Liver (tissue), 9 donors: Measurements from ENCODE around the gene CADPS. TPM values are rescaled to one million over a fixed set of nuclear protein-coding genes. Genes with fewer than 3 reads are reported as not detected.

Experiments used
- DNase-seq: peaks from one replicate; pipeline ENCODE4 v3.0.0-alpha.2; 2017; ENCODE audit warnings: low spot score
- H3K27ac ChIP-seq, 2 donors: one replicate each; pipeline ENCODE4 v1.7.0; 2013; ENCODE audit warnings: inconsistent platforms in 2 of 2, low read length in 2 of 2, control low read depth in 1 of 2, low read depth in 1 of 2, mild to moderate bottlenecking in 1 of 2
- H3K27me3 ChIP-seq, 4 donors: one replicate each; pipeline versions ENCODE4 v1.6.1 to v1.7.0; 2013; ENCODE audit warnings: low read length in 3 of 4, inconsistent platforms in 1 of 4, mild to moderate bottlenecking in 1 of 4, moderate library complexity in 1 of 4; ENCODE audit not compliant: control insufficient read depth in 4 of 4, insufficient read depth in 4 of 4
- H3K36me3 ChIP-seq, 4 donors: one replicate each; pipeline versions ENCODE4 v1.6.1 to v1.7.0; 2013; ENCODE audit warnings: low read length in 3 of 4, mild to moderate bottlenecking in 3 of 4, low read depth in 1 of 4, moderate library complexity in 1 of 4; ENCODE audit not compliant: control insufficient read depth in 4 of 4, insufficient read depth in 3 of 4
- H3K4me1 ChIP-seq, 4 donors: one replicate each; pipeline versions ENCODE4 v1.6.1 to v1.7.0; 2013; ENCODE audit warnings: low read length in 3 of 4, mild to moderate bottlenecking in 3 of 4, moderate library complexity in 1 of 4; ENCODE audit not compliant: control insufficient read depth in 4 of 4, insufficient read depth in 4 of 4
- H3K4me3 ChIP-seq, 3 donors: one replicate each; pipeline versions ENCODE4 v1.6.1 to v1.7.0; 2013; ENCODE audit warnings: low read length in 3 of 3, control low read depth in 1 of 3, low read depth in 1 of 3, mild to moderate bottlenecking in 1 of 3
- H3K9ac ChIP-seq, 2 donors: one replicate each; pipeline ENCODE4 v1.7.0; 2013; ENCODE audit warnings: low read length in 2 of 2, mild to moderate bottlenecking in 2 of 2, moderate library complexity in 2 of 2, control low read depth in 1 of 2, low read depth in 1 of 2
- H3K9me3 ChIP-seq, 4 donors: one replicate each; pipeline versions ENCODE4 v1.6.1 to v1.7.0; 2013; ENCODE audit warnings: low read length in 3 of 4; ENCODE audit not compliant: control insufficient read depth in 4 of 4
- ATF3 ChIP-seq: IDR thresholded peaks from 2 replicates; pipeline ENCODE4 v1.6.1; 2016; ENCODE audit warnings: antibody characterized with exemption
- CTCF ChIP-seq: fragments of 150-350 bp; IDR thresholded peaks from 2 replicates; pipeline ENCODE4 v1.5.1; 2017; ENCODE audit warnings: improper control_type of control experiment, low read depth, low read length; ENCODE audit not compliant: missing input control
- EGR1 ChIP-seq, 2 donors: IDR thresholded peaks; 2 replicates each; pipeline ENCODE4 v1.6.1; 2016 to 2018; ENCODE audit warnings: antibody characterized with exemption in 2 of 2, low read depth in 2 of 2
- FOXA1 ChIP-seq: IDR thresholded peaks from 2 replicates; pipeline ENCODE4 v1.6.1; 2016; ENCODE audit warnings: antibody characterized with exemption
- FOXA2 ChIP-seq: IDR thresholded peaks from 2 replicates; pipeline ENCODE4 v1.6.1; 2016; ENCODE audit warnings: antibody characterized with exemption
- GABPA ChIP-seq, 2 donors: IDR thresholded peaks in 1 of 2; conservative IDR thresholded peaks in 1 of 2; 2 replicates each; pipeline ENCODE4 v1.6.1; 2016; ENCODE audit warnings: antibody characterized with exemption in 2 of 2, mild to moderate bottlenecking in 1 of 2, moderate library complexity in 1 of 2
- HNF4A ChIP-seq, 2 donors: conservative IDR thresholded peaks; 2 replicates each; pipeline ENCODE4 v1.6.1; 2016; ENCODE audit warnings: antibody characterized with exemption in 2 of 2, mild to moderate bottlenecking in 2 of 2
- HNF4G ChIP-seq: IDR thresholded peaks from 2 replicates; pipeline ENCODE4 v1.6.1; 2016; ENCODE audit warnings: antibody characterized with exemption
- JUND ChIP-seq, 2 donors: IDR thresholded peaks; 2 replicates each; pipeline ENCODE4 v1.6.1; 2016; ENCODE audit warnings: antibody characterized with exemption in 2 of 2
- MAX ChIP-seq: IDR thresholded peaks from 2 replicates; pipeline ENCODE4 v1.6.1; 2016; ENCODE audit warnings: antibody characterized with exemption
- NR2F2 ChIP-seq: IDR thresholded peaks from 2 replicates; pipeline ENCODE4 v1.6.1; 2016; ENCODE audit warnings: antibody characterized with exemption
- RAD21 ChIP-seq, 2 donors: IDR thresholded peaks; 2 replicates each; pipeline ENCODE4 v1.6.1; 2016; ENCODE audit warnings: antibody characterized with exemption in 2 of 2, mild to moderate bottlenecking in 2 of 2
- REST ChIP-seq: IDR thresholded peaks from 2 replicates; pipeline ENCODE4 v1.6.1; 2016; ENCODE audit warnings: antibody characterized with exemption, mild to moderate bottlenecking
- RXRA ChIP-seq, 2 donors: IDR thresholded peaks; 2 replicates each; pipeline ENCODE4 v1.6.1; 2017 to 2018; ENCODE audit warnings: antibody characterized with exemption in 2 of 2, mild to moderate bottlenecking in 1 of 2
- SP1 ChIP-seq: IDR thresholded peaks from 2 replicates; pipeline ENCODE4 v1.6.1; 2018; ENCODE audit warnings: antibody characterized with exemption, mild to moderate bottlenecking
- TAF1 ChIP-seq: conservative IDR thresholded peaks from 2 replicates; pipeline ENCODE4 v1.6.1; 2016; ENCODE audit warnings: antibody characterized with exemption, mild to moderate bottlenecking
- YY1 ChIP-seq: IDR thresholded peaks from 2 replicates; pipeline ENCODE4 v1.6.1; 2016; ENCODE audit warnings: antibody characterized with exemption, mild to moderate bottlenecking
- ZBTB33 ChIP-seq: IDR thresholded peaks from 2 replicates; pipeline ENCODE4 v1.6.1; 2016; ENCODE audit warnings: antibody characterized with exemption
- WGBS: extraction: QIAGEN DNeasy Blood & Tissue Kit; methylation state at CpG from one replicate; pipeline ENCODE4 v1.1.7; 2013; 5-methylcytosine and 5-hydroxymethylcytosine counted together
- polyA plus RNA-seq, 2 donors: library from polyadenylated mRNA; stranded (reverse) in 1 of 2; unstranded in 1 of 2; fragments of 200-250 nt in 1 of 2; fragments of >200 nt in 1 of 2; fragmentation: Nextera tagmentation in 1 of 2; extraction: Ambion mirVana in 1 of 2; gene quantifications; one replicate each; pipeline versions ENCODE4 v1.2.1 to v1.2.3, GENCODE V29; 2013 to 2015
- total RNA-seq, 2 donors: library from RNA; depleted of rRNA; stranded (reverse); fragments of >200 nt; gene quantifications; one replicate each; pipeline ENCODE4 v1.2.3, GENCODE V29; 2014
- donor health status: healthy.
- donor health status: healthy.
- donor health status: healthy.
- donor health status: healthy.
- donor health status: healthy.

CADPS gene
- total and polyA plus RNA-seq, 4 donors = 0.05 to 0.37 (median 0.17) TPM; not detected in 1

DNA sequence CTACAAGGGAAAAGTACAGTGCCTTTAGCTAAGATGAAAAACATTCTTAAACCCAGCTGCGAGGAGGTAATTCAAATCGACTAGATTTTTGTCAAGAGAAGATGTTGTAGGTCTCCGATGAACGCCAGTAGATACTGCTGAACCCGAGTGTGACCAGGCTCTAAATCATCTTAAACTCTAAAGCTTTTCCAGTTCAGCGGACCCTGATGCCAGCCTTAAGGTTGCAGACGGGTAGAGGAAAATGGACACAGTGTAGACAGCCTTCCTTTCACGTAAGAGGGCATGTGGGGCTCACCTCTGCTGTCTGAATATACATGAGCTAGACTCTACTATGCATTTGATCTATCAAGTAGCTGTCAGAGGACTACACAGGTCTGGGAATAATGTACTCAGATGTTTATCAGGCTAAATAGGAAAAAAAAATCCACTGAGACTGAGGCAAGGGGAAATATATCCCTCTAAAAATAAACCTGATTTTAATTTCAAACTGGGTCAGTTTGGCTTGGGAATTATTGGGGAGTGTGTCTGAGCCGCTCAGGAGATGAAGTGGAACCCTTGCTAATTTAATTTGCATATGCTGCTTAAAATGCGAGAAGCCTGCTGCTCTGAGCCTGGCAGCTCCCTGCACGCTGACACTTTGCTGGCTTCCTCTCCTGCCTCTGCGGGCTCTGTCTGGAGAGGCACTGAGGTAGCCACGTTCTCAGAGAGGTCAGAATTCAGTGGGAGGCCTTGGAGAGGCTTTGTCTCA is 151.9 kb downstream of the CADPS start:
- Histone ChIP-seq H3K4me1 (no peaks in the 10 kb centered on the region), H3K27ac (no peak overlapping the region), H3K4me3 (no peak overlapping the region), H3K9me3 (no peaks in the 10 kb centered on the region), H3K36me3 (no peaks in the 10 kb centered on the region), H3K27me3 (peaks cover 0 to 7% (median 0%) of the 10 kb centered on the region in 4 donors), H3K9ac (no peak overlapping the region)
- WGBS = 64% methylated on average over 13 of the region's 13 CpGs
- no peak for DNase-seq
- TF ChIP-seq FOXA1 (no peak), YY1 (no peak), NR2F2 (no peak), SP1 (no peak), HNF4A (conservative IDR thresholded peaks at IDR 0.05) (no peak), FOXA2 (no peak), GABPA (IDR thresholded peaks at IDR 0.05 in 1 of 2, conservative IDR thresholded peaks at IDR 0.05 in 1 of 2) (no peak), REST (no peak), ATF3 (no peak), MAX (no peak), EGR1 (IDR thresholded peaks at IDR 0.05; ENCODE audit: low read depth in 2 of 2) (no peak), ZBTB33 (no peak)

- no peak for DNase-seq
- no peaks in the 10 kb centered on the region for H3K4me1 ChIP-seq
- no peaks in the 10 kb centered on the region for H3K36me3 ChIP-seq
- H3K27ac ChIP-seq = no peak overlapping the region
- H3K9me3 ChIP-seq = no peaks in the 10 kb centered on the region
- H3K9ac ChIP-seq = no peak overlapping the region
- no peak overlapping the region for H3K4me3 ChIP-seq
- H3K27me3 ChIP-seq = peaks cover 0 to 7% (median 0%) of the 10 kb centered on the region in 4 donors
- no peak for TF ChIP-seq HNF4G
- TF ChIP-seq MAX = no peak
- TF ChIP-seq FOXA1 = no peak
- TF ChIP-seq RXRA (IDR thresholded peaks at IDR 0.05) = no peak
- no peak for TF ChIP-seq REST
- no peak for TF ChIP-seq NR2F2
- no peak for TF ChIP-seq TAF1
- TF ChIP-seq CTCF = no peak
- TF ChIP-seq FOXA2 = no peak
- no peak for TF ChIP-seq ATF3
- TF ChIP-seq RAD21 (IDR thresholded peaks at IDR 0.05) = no peak
- TF ChIP-seq SP1 = no peak
- TF ChIP-seq GABPA (IDR thresholded peaks at IDR 0.05 in 1 of 2, conservative IDR thresholded peaks at IDR 0.05 in 1 of 2) = no peak
- no peak for TF ChIP-seq EGR1 (IDR thresholded peaks at IDR 0.05; ENCODE audit: low read depth in 2 of 2)
- TF ChIP-seq JUND (IDR thresholded peaks at IDR 0.05) = no peak
Measured at GRCh38 chr3:62722344-62722743, 152.9 kb downstream of the CADPS start.
